Endothelial cell of umbilical vein (primary cell): Measurements from ENCODE around the gene TMCC2. TPM values are rescaled to one million over a fixed set of nuclear protein-coding genes. Genes with fewer than 3 reads are reported as not detected.

Source experiments
- BruUV-seq: library from RNA; stranded (reverse); fragments of 400-500 nt; replicated peaks from 2 replicates; lab custom pipeline; 2021; lab: Mats Ljungman, UMichigan
- CTCF ChIA-PET: fragments of 300-600, 350-600 bp; sonication (Branson Sonifier 250); formaldehyde crosslinking; loops from one replicate; lab custom pipeline; 2021; ENCODE audit warnings: antibody characterized with exemption, inconsistent platforms; lab: Charles Lee
- POLR2A ChIA-PET: fragments of 300-600, 350-600 bp; sonication (Branson Sonifier 250); formaldehyde crosslinking; loops from one replicate; lab custom pipeline; 2021; ENCODE audit warnings: antibody characterized with exemption, inconsistent platforms; lab: Charles Lee
- DNase-seq: peaks from one replicate; pipeline ENCODE4 v3.0.0-alpha.2; 2011; ENCODE audit warnings: low read depth, low spot score
- FAIRE-seq: peaks from 2 replicates; lab custom pipeline; 2011; peaks lifted over from hg19 to GRCh38; lab: Jason Lieb, UNC
- H2AFZ ChIP-seq: 2 replicates; pipeline ENCODE4 v1.6.0; 2012; ENCODE audit warnings: low read depth, low read length, control low read depth, inconsistent platforms
- H3K27ac ChIP-seq: 2 replicates; pipeline ENCODE4 v1.5.1; 2011; ENCODE audit warnings: low read depth, mild to moderate bottlenecking, control low read depth, low read length, moderate library complexity; ENCODE audit not compliant: insufficient read depth
- H3K27me3 ChIP-seq, 2 experiments: 2 replicates each; pipeline versions ENCODE4 v1.6.0 to v1.6.1; 2011; ENCODE audit warnings: low read length in 2 of 2, mixed read lengths in 1 of 2; ENCODE audit not compliant: control insufficient read depth in 2 of 2, insufficient read depth in 2 of 2
- H3K36me3 ChIP-seq, 2 experiments: 2 replicates in 1 of 2; 3 replicates in 1 of 2; pipeline ENCODE4 v1.5.1; 2011; ENCODE audit warnings: low read length in 2 of 2, mild to moderate bottlenecking in 1 of 2, moderate library complexity in 1 of 2; ENCODE audit not compliant: control insufficient read depth in 2 of 2, insufficient read depth in 2 of 2; ENCODE audit errors: extremely low read depth in 1 of 2
- H3K4me1 ChIP-seq: 3 replicates; pipeline ENCODE4 v1.5.1; 2011; ENCODE audit warnings: mild to moderate bottlenecking, low read length; ENCODE audit not compliant: control insufficient read depth, insufficient read depth; ENCODE audit errors: extremely low read depth
- H3K4me2 ChIP-seq: 2 replicates; pipeline ENCODE4 v1.6.1; 2011; ENCODE audit warnings: low read length, control low read depth, mixed read lengths; ENCODE audit not compliant: insufficient read depth
- H3K4me3 ChIP-seq, 3 experiments: fragments of 200-600 bp in 1 of 3; sonication (generic), shearing (Covaris generic) in 1 of 3; replicated peaks in 1 of 3; 2 replicates each; pipeline ENCODE4 v1.5.1; 2011 to 2016; ENCODE audit warnings: control low read depth in 3 of 3, low read length in 3 of 3, mild to moderate bottlenecking in 2 of 3, inconsistent platforms in 1 of 3, low read depth in 1 of 3, moderate library complexity in 1 of 3; ENCODE audit not compliant: insufficient read depth in 1 of 3
- H3K79me2 ChIP-seq: 2 replicates; pipeline ENCODE4 v1.6.0; 2012; ENCODE audit warnings: low read length, inconsistent platforms; ENCODE audit not compliant: control insufficient read depth, insufficient read depth
- H3K9ac ChIP-seq: replicated peaks from 2 replicates; pipeline ENCODE3; 2011; ENCODE audit warnings: low read length, control low read depth; ENCODE audit not compliant: insufficient read depth; ENCODE audit errors: extremely low read depth
- H3K9me1 ChIP-seq: replicated peaks from 3 replicates; pipeline ENCODE4 v1.6.0; 2011; ENCODE audit warnings: mild to moderate bottlenecking, low read length; ENCODE audit not compliant: control insufficient read depth, insufficient read depth; ENCODE audit errors: extremely low read depth
- H3K9me3 ChIP-seq: replicated peaks from 2 replicates; pipeline ENCODE4 v1.5.1; 2012; ENCODE audit warnings: low read length, inconsistent platforms; ENCODE audit not compliant: control insufficient read depth, insufficient read depth
- H4K20me1 ChIP-seq: replicated peaks from 2 replicates; pipeline ENCODE3; 2011; ENCODE audit warnings: mild to moderate bottlenecking, low read length; ENCODE audit not compliant: control insufficient read depth, insufficient read depth; ENCODE audit errors: extremely low read depth
- FOS ChIP-seq: IDR thresholded peaks from 2 replicates; pipeline ENCODE4 v1.6.1; 2011; ENCODE audit warnings: mild to moderate bottlenecking, low read length, moderate library complexity, borderline replicate concordance; ENCODE audit not compliant: insufficient read depth
- GATA2 ChIP-seq: IDR thresholded peaks from 2 replicates; pipeline ENCODE4 v1.7.0; 2011; ENCODE audit warnings: low read depth, mild to moderate bottlenecking, moderate library complexity, mixed read lengths, low read length; ENCODE audit not compliant: insufficient read length, insufficient read depth
- JUN ChIP-seq: IDR thresholded peaks from 2 replicates; pipeline ENCODE4 v1.6.1; 2011; ENCODE audit warnings: borderline replicate concordance, low read depth; ENCODE audit not compliant: insufficient read length, insufficient read depth
- MYC ChIP-seq: IDR thresholded peaks from one replicate; pipeline ENCODE4 v1.6.1; 2011; ENCODE audit warnings: mild to moderate bottlenecking, low read depth, low read length
- POLR2AphosphoS5 ChIP-seq: IDR thresholded peaks from 2 replicates; pipeline ENCODE4 v1.6.1; 2012; ENCODE audit warnings: low read depth, mild to moderate bottlenecking, control low read depth, low read length, moderate library complexity; ENCODE audit not compliant: insufficient read depth
- dilution Hi-C: fragments of 300-500 bp; cut with MboI; formaldehyde crosslinking; loops from one replicate; pipeline ENCODE4 v1.15.0; 2019; ENCODE audit warnings: low sequenced_read_pairs; ENCODE audit not compliant: extremely low pct_ligation_motif_present
- intact Hi-C: fragments of 100-400 bp; cut with micrococcal nuclease; formaldehyde crosslinking; loops from one replicate; pipeline ENCODE4 v1.10.0; 2022
- polyA plus RNA-seq, 4 experiments: library from polyadenylated mRNA; depleted of rRNA in 3 of 4; stranded (reverse) in 3 of 4; unstranded in 1 of 4; fragments of >200 nt; gene quantifications; 2 replicates each; pipeline versions ENCODE4 v1.2.1 to v1.2.3, GENCODE V29; 2011 to 2012; ENCODE audit warnings: missing spikeins in 1 of 4
- total RNA-seq: library from RNA; stranded (reverse); gene quantifications from 2 replicates; pipeline ENCODE4 v1.2.3, GENCODE V29; 2021
- TF ChIP-seq, protein P1 (sequence below), 2 donors: IDR thresholded peaks; 1 replicate in 1 of 2; 2 replicates in 1 of 2; pipeline ENCODE4 v1.5.1; 2011; ENCODE audit warnings: low read length in 2 of 2, mild to moderate bottlenecking in 2 of 2, moderate library complexity in 2 of 2, control low read depth in 1 of 2, inconsistent platforms in 1 of 2, low read depth in 1 of 2; ENCODE audit not compliant: insufficient read depth in 1 of 2; ENCODE audit errors: extremely low read depth in 1 of 2
- TF ChIP-seq, protein P2 (sequence below): IDR thresholded peaks from 2 replicates; pipeline ENCODE4 v1.6.1; 2011; ENCODE audit not compliant: insufficient read depth, insufficient read length

The TMCC2 gene
- total and polyA plus RNA-seq, 2 donors (not counting 3 experiments of a cell fraction or from before 2014, with no cell fraction given) = 2.0 to 2.1 TPM

DNA sequence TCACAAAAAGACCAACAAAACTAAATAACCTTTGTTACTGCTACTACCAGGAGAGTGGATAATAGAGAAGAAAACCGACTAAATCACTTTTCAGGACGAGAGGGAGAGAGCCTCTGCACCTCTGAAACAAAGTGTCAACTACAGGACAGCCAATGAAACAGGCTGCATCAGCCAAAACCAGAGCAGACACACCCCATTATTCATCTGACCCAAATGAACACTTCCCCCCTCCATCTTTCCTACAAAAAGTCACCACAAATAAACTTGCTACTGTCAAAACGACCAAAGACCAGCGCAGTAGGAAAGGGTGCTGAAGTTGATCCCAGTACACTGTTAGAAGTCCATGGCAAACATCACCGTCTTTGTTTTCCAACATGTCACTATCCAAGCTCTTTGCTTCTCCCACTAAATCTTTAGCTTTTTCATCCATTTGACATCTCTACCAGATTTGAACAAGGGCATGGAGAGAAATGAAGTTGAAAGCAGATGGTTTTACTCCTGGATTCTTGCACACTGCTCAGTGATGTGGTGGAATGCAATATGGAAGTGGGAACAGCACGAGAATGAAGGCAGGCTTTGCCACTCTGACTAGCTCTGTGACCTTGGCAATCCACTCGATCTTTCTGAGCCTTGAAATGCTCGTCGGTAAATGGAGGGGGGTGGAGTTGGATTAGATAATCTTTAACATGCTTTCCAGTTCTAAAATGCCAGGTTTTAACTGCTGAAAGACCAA lies 36.7 kb upstream of the TMCC2 start:
- dilution Hi-C loops (no loop called here), intact Hi-C loops (no loop called here)
- no peaks in the 10 kb centered on the region for H3K9me1 ChIP-seq
- peaks cover 2% of the 10 kb centered on the region for H4K20me1 ChIP-seq
- no peaks in the 10 kb centered on the region for H3K27me3 ChIP-seq
- no peaks in the 10 kb centered on the region for H3K4me1 ChIP-seq
- H3K4me3 ChIP-seq = no peak overlapping the region
- peaks cover 3% of the 10 kb centered on the region in 2 experiments for H3K36me3 ChIP-seq
- no peak for FAIRE-seq
- H3K79me2 ChIP-seq = no peaks in the 10 kb centered on the region
- DNase-seq = no peak
- no peak overlapping the region for H2AFZ ChIP-seq
- TF ChIP-seq MYC (no peak), FOS (no peak), GATA2 (no peak), JUN (no peak), POLR2AphosphoS5 (no peak)
- TF ChIP-seq, protein P1, sequence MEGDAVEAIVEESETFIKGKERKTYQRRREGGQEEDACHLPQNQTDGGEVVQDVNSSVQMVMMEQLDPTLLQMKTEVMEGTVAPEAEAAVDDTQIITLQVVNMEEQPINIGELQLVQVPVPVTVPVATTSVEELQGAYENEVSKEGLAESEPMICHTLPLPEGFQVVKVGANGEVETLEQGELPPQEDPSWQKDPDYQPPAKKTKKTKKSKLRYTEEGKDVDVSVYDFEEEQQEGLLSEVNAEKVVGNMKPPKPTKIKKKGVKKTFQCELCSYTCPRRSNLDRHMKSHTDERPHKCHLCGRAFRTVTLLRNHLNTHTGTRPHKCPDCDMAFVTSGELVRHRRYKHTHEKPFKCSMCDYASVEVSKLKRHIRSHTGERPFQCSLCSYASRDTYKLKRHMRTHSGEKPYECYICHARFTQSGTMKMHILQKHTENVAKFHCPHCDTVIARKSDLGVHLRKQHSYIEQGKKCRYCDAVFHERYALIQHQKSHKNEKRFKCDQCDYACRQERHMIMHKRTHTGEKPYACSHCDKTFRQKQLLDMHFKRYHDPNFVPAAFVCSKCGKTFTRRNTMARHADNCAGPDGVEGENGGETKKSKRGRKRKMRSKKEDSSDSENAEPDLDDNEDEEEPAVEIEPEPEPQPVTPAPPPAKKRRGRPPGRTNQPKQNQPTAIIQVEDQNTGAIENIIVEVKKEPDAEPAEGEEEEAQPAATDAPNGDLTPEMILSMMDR (IDR thresholded peaks at IDR 0.05; ENCODE audit: extremely low read depth in 1 of 2, insufficient read depth in 1 of 2, low read depth in 1 of 2, low read length in 2 of 2) = no peak
- TF ChIP-seq, protein P2, sequence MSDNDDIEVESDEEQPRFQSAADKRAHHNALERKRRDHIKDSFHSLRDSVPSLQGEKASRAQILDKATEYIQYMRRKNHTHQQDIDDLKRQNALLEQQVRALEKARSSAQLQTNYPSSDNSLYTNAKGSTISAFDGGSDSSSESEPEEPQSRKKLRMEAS = no peak
- ChIA-PET CTCF (interaction anchor here (1.4 to 1.9 kb wide), 2 partner anchors 50 to 77 kb away, joined by 3 to 6 read pairs; no protein-coding TSS in a partner anchor), POLR2A (no interaction called here)
- no peaks in the 10 kb centered on the region for H3K9me3 ChIP-seq
- no TSS peak for BruUV-seq
- no peak overlapping the region for H3K4me2 ChIP-seq
- no peak overlapping the region for H3K27ac ChIP-seq
- H3K9ac ChIP-seq = no peak overlapping the region
